ENCODE data around the gene LLPH.
"Not testable (repeated sequence)": the region's sequence is repeated elsewhere in the genome, so short reads cannot be mapped to it uniquely, and the experiment has no call there.

LLPH gene

GRCh38 chr12:66130267-66131066 is at the start of gene LLPH:
LLPH (minus strand) TSS chr12:66130750; CDS start chr12:66129106, 1,644 bp downstream.
- peaks cover 34% of the 10 kb centered on the region for H3K36me3 ChIP-seq (ENCODE audit: control insufficient read depth, insufficient read depth, low read length)
- peak within 1 kb of the TSS; percentile 89 for H3K27ac ChIP-seq (ENCODE audit: low read depth, low read length)
- H3K4me3 ChIP-seq (ENCODE audit: low read depth, low read length): peak within 1 kb of the TSS; percentile 79
- peaks cover 2% of the 10 kb centered on the region; the same call in 1 of the 2 replicates for H3K9me3 ChIP-seq (ENCODE audit: control insufficient read depth, insufficient read depth, low read length)
- peaks cover 10% of the 10 kb centered on the region; the same call in 1 of the 2 replicates for H3K4me1 ChIP-seq (ENCODE audit: control insufficient read depth, insufficient read depth, low read length)
- no peaks in the 10 kb centered on the region for H3K27me3 ChIP-seq (ENCODE audit: control insufficient read depth, insufficient read depth, low read length)
- peak within 1 kb of the TSS; percentile 87 for H3K9ac ChIP-seq (ENCODE audit: low read depth, low read length)

- no peak overlapping the region for H3K27ac ChIP-seq (ENCODE audit: low read depth, low read length)
- peaks cover 8% of the 10 kb centered on the region; the same call in 1 of the 2 replicates for H3K9me3 ChIP-seq (ENCODE audit: control insufficient read depth, insufficient read depth, low read length)
- no peaks in the 10 kb centered on the region; the same call in 1 of the 2 replicates for H3K27me3 ChIP-seq (ENCODE audit: control insufficient read depth, insufficient read depth, low read length)
- no peaks in the 10 kb centered on the region for H3K36me3 ChIP-seq (ENCODE audit: control insufficient read depth, insufficient read depth, low read length)
- no peaks in the 10 kb centered on the region for H3K4me1 ChIP-seq (ENCODE audit: control insufficient read depth, insufficient read depth, low read length)
- no peak overlapping the region for H3K9ac ChIP-seq (ENCODE audit: low read depth, low read length)
- H3K4me3 ChIP-seq (ENCODE audit: low read depth, low read length): no peak overlapping the region
Observed at GRCh38 chr12:66176105-66176900, 45.8 kb upstream of the LLPH start.

GRCh38 chr12:66174391-66175325 is 44.1 kb upstream of the LLPH start:
- H3K4me3 ChIP-seq (ENCODE audit: low read depth, low read length); H3K36me3 ChIP-seq (ENCODE audit: control insufficient read depth, insufficient read depth, low read length); H3K27me3 ChIP-seq (ENCODE audit: control insufficient read depth, insufficient read depth, low read length); H3K9ac ChIP-seq (ENCODE audit: low read depth, low read length); H3K4me1 ChIP-seq (ENCODE audit: control insufficient read depth, insufficient read depth, low read length); H3K27ac ChIP-seq (ENCODE audit: low read depth, low read length); H3K9me3 ChIP-seq (ENCODE audit: control insufficient read depth, insufficient read depth, low read length): not testable (repeated sequence)

GRCh38 chr12:66170606-66171005 is 40.1 kb upstream of the LLPH start:
- Histone ChIP-seq H3K4me3 (ENCODE audit: low read depth, low read length) (peak overlapping the region; percentile 92; the same call in 1 of the 2 replicates), H3K27me3 (ENCODE audit: control insufficient read depth, insufficient read depth, low read length) (no peaks in the 10 kb centered on the region), H3K9me3 (ENCODE audit: control insufficient read depth, insufficient read depth, low read length) (peaks cover 8% of the 10 kb centered on the region; the same call in 1 of the 2 replicates), H3K36me3 (ENCODE audit: control insufficient read depth, insufficient read depth, low read length) (no peaks in the 10 kb centered on the region), H3K9ac (ENCODE audit: low read depth, low read length) (no peak overlapping the region), H3K4me1 (ENCODE audit: control insufficient read depth, insufficient read depth, low read length) (no peaks in the 10 kb centered on the region), H3K27ac (ENCODE audit: low read depth, low read length) (no peak overlapping the region)

GRCh38 chr12:66169221-66170170 is 38.9 kb upstream of the LLPH start, which contains the start of gene TMBIM4:
TMBIM4 (minus strand) TSS chr12:66169996; CDS start chr12:66169951, 45 bp downstream.
- Histone ChIP-seq H3K4me3 (ENCODE audit: low read depth, low read length) (peak within 1 kb of the TSS; percentile 92), H3K27ac (ENCODE audit: low read depth, low read length) (peak within 1 kb of the TSS; percentile 91)

GRCh38 chr12:66168410-66168809 is 37.9 kb upstream of the LLPH start:
- Histone ChIP-seq H3K36me3 (ENCODE audit: control insufficient read depth, insufficient read depth, low read length) (no peaks in the 10 kb centered on the region), H3K4me1 (ENCODE audit: control insufficient read depth, insufficient read depth, low read length) (no peaks in the 10 kb centered on the region), H3K27me3 (ENCODE audit: control insufficient read depth, insufficient read depth, low read length) (no peaks in the 10 kb centered on the region), H3K9me3 (ENCODE audit: control insufficient read depth, insufficient read depth, low read length) (no peaks in the 10 kb centered on the region; the same call in 1 of the 2 replicates), H3K4me3 (ENCODE audit: low read depth, low read length) (peak overlapping the region; percentile 92), H3K9ac (ENCODE audit: low read depth, low read length) (no peak overlapping the region), H3K27ac (ENCODE audit: low read depth, low read length) (no peak overlapping the region)

More at GRCh38 chr12:66169221-66170170, 38.9 kb upstream of the LLPH start, which contains the start of gene TMBIM4:
- Histone ChIP-seq H3K27me3 (ENCODE audit: control insufficient read depth, insufficient read depth, low read length) (no peaks in the 10 kb centered on the region), H3K9ac (ENCODE audit: low read depth, low read length) (peak within 1 kb of the TSS; percentile 87), H3K9me3 (ENCODE audit: control insufficient read depth, insufficient read depth, low read length) (peaks cover 8% of the 10 kb centered on the region), H3K4me1 (ENCODE audit: control insufficient read depth, insufficient read depth, low read length) (no peaks in the 10 kb centered on the region), H3K36me3 (ENCODE audit: control insufficient read depth, insufficient read depth, low read length) (no peaks in the 10 kb centered on the region)

- Histone ChIP-seq H3K27ac (ENCODE audit: low read depth, low read length) (no peak overlapping the region), H3K9me3 (ENCODE audit: control insufficient read depth, insufficient read depth, low read length) (no peaks in the 10 kb centered on the region; the same call in 1 of the 2 replicates), H3K27me3 (ENCODE audit: control insufficient read depth, insufficient read depth, low read length) (no peaks in the 10 kb centered on the region), H3K4me3 (ENCODE audit: low read depth, low read length) (no peak overlapping the region), H3K9ac (ENCODE audit: low read depth, low read length) (no peak overlapping the region), H3K4me1 (ENCODE audit: control insufficient read depth, insufficient read depth, low read length) (no peaks in the 10 kb centered on the region), H3K36me3 (ENCODE audit: control insufficient read depth, insufficient read depth, low read length) (no peaks in the 10 kb centered on the region)
Observed at GRCh38 chr12:66166561-66166960, 36.0 kb upstream of the LLPH start.

- Histone ChIP-seq H3K9ac (ENCODE audit: low read depth, low read length) (no peak overlapping the region), H3K4me1 (ENCODE audit: control insufficient read depth, insufficient read depth, low read length) (no peaks in the 10 kb centered on the region), H3K9me3 (ENCODE audit: control insufficient read depth, insufficient read depth, low read length) (no peaks in the 10 kb centered on the region; the same call in 1 of the 2 replicates), H3K27me3 (ENCODE audit: control insufficient read depth, insufficient read depth, low read length) (no peaks in the 10 kb centered on the region), H3K4me3 (ENCODE audit: low read depth, low read length) (no peak overlapping the region), H3K27ac (ENCODE audit: low read depth, low read length) (no peak overlapping the region), H3K36me3 (ENCODE audit: control insufficient read depth, insufficient read depth, low read length) (no peaks in the 10 kb centered on the region)
Observed at GRCh38 chr12:66165141-66165540, 34.6 kb upstream of the LLPH start.

- Histone ChIP-seq H3K9me3 (ENCODE audit: control insufficient read depth, insufficient read depth, low read length) (no peaks in the 10 kb centered on the region; the same call in 1 of the 2 replicates), H3K9ac (ENCODE audit: low read depth, low read length) (no peak overlapping the region), H3K27me3 (ENCODE audit: control insufficient read depth, insufficient read depth, low read length) (no peaks in the 10 kb centered on the region), H3K4me3 (ENCODE audit: low read depth, low read length) (no peak overlapping the region), H3K4me1 (ENCODE audit: control insufficient read depth, insufficient read depth, low read length) (no peaks in the 10 kb centered on the region), H3K27ac (ENCODE audit: low read depth, low read length) (no peak overlapping the region), H3K36me3 (ENCODE audit: control insufficient read depth, insufficient read depth, low read length) (no peaks in the 10 kb centered on the region)
Observed at GRCh38 chr12:66164349-66164821, 33.8 kb upstream of the LLPH start.

Measured in HUES48 (cell line).